ENCODE data around the gene PKIG. TPM values are rescaled to one million over a fixed set of nuclear protein-coding genes. Genes with fewer than 3 reads are reported as not detected.

The PKIG gene
- polyA plus RNA-seq, 3 donors from 2014 or later, result 1.6 to 2.6 (median 1.8) TPM

DNA sequence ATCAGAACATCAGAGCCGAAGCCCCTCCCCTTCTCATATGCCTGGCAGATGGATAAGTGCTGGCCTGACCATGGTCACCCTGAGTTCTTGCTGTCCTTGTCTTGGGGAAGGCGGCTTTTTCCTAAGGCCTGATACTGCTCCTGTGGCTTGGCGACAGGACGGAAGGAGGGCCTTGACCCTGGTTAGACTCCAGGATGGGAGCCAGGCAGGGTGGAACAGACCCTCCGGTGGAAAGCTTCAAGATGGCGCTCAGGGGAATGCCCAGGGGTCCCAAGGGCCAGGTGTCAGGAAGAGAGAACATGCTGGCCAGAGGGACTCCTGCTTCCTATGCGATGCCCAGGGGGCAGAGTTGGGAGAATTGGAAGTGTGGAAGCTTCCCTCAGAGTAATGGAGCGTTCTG is 39.6 kb downstream of the PKIG start:
- Mint-ChIP-seq H3K4me3 (no peak overlapping the region), H3K27me3 (ENCODE audit: low read depth in 3 of 3) (no peaks in the 10 kb centered on the region), H3K4me1 (peaks cover 11 to 21% of the 10 kb centered on the region in 2 donors), H3K36me3 (peaks cover 28 to 68% (median 51%) of the 10 kb centered on the region in 3 donors), H3K27ac (peak overlapping the region in 1 of 6 donors; percentile 65), H3K9me3 (peaks cover 0 to 1% (median 0%) of the 10 kb centered on the region in 6 donors)
- DNase-seq, result no peak

- Mint-ChIP-seq H3K9me3 (peaks cover 0 to 1% (median 0%) of the 10 kb centered on the region in 6 donors), H3K27ac (no peak overlapping the region), H3K36me3 (peaks cover 28 to 66% (median 50%) of the 10 kb centered on the region in 3 donors), H3K4me3 (no peak overlapping the region), H3K4me1 (peaks cover 11 to 18% of the 10 kb centered on the region in 2 donors), H3K27me3 (ENCODE audit: low read depth in 3 of 3) (no peaks in the 10 kb centered on the region)
- no peak for DNase-seq
Observed at GRCh38 chr20:44622501-44623270, 40.3 kb downstream of the PKIG start.

DNA sequence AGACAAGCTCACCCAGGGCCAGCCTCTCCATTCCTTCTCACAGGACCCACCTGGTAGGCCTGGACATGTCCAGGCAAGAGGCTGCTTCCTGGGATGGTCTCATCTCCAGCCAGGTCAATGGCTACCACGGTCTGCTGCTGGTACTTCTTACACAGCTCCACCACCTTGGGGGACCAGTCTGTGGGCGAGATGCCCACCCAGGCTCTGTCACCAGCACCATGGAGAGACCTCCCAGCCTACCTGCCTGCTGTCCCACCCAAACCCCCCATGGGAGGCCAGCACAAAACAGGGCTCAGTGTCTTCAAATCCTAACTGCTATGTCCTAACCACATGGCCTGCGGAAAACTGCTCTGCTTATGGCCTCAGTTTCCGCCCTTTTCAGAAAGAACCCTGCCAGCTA is 41.8 kb downstream of the PKIG start:
- H3K27me3 Mint-ChIP-seq (ENCODE audit: low read depth in 3 of 3), result no peaks in the 10 kb centered on the region

DNA sequence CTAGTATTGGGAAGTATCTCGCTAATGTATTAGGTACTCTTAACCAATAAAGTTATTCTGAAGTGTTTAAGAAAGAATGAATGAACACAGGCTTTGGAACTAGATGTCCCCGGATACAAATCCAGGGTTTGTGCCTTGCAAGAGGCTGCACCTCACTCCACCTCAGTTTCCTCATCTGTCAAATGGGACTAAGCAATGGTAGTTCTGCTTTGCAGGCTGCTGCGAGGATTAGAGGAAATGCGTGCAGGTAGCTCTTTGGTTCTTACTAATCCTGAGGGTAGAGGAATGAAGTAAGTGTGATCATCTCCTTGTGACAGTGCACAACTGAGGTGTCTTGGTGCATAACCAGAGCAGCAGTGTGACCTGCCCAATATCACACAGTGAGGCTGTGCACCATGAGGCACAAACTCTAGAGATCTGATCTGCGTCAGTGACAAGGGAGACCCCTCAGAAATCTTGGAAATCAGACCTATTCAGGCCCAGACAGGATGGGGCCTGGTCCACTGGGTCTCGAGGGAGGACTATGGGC is 42.4 kb downstream of the PKIG start:
- Mint-ChIP-seq H3K27me3 (ENCODE audit: low read depth in 3 of 3) (no peaks in the 10 kb centered on the region), H3K9me3 (peaks cover 0 to 1% (median 0%) of the 10 kb centered on the region in 6 donors), H3K4me3 (no peak overlapping the region), H3K36me3 (peaks cover 20 to 55% (median 42%) of the 10 kb centered on the region in 3 donors), H3K27ac (peak overlapping the region in 1 of 6 donors; percentile 58), H3K4me1 (peaks cover 2 to 6% of the 10 kb centered on the region in 2 donors)
- no peak for DNase-seq

More for the DNA sequence above, 41.8 kb downstream of the PKIG start:
- H3K4me3 Mint-ChIP-seq, result no peak overlapping the region
- DNase-seq, result no peak
- H3K4me1 Mint-ChIP-seq, result peaks cover 2 to 6% of the 10 kb centered on the region in 2 donors
- H3K36me3 Mint-ChIP-seq, result peaks cover 27 to 60% (median 48%) of the 10 kb centered on the region in 3 donors
- no peak overlapping the region for H3K27ac Mint-ChIP-seq
- H3K9me3 Mint-ChIP-seq, result peaks cover 0 to 1% (median 0%) of the 10 kb centered on the region in 6 donors

- H3K27me3 Mint-ChIP-seq (ENCODE audit: low read depth in 3 of 3), result no peaks in the 10 kb centered on the region
- no peak for DNase-seq
- H3K27ac Mint-ChIP-seq, result peak overlapping the region in 2 of 6 donors; percentile 10 to 45
- H3K4me1 Mint-ChIP-seq, result peaks cover 2% of the 10 kb centered on the region in 2 donors
- peaks cover 15 to 55% (median 40%) of the 10 kb centered on the region in 3 donors for H3K36me3 Mint-ChIP-seq
- peaks cover 0 to 1% (median 0%) of the 10 kb centered on the region in 6 donors for H3K9me3 Mint-ChIP-seq
- H3K4me3 Mint-ChIP-seq, result no peak overlapping the region
Observed at GRCh38 chr20:44625361-44625760, 43.0 kb downstream of the PKIG start.

- no peak overlapping the region for H3K4me3 Mint-ChIP-seq
Observed at GRCh38 chr20:44626278-44626677, 43.9 kb downstream of the PKIG start.

GRCh38 chr20:44627364-44628010 is 45.1 kb downstream of the PKIG start:
- Mint-ChIP-seq H3K4me3 (no peak overlapping the region), H3K27me3 (ENCODE audit: low read depth in 3 of 3) (peaks cover 0 to 3% (median 2%) of the 10 kb centered on the region in 3 donors), H3K4me1 (peaks cover 0 to 2% of the 10 kb centered on the region in 2 donors), H3K36me3 (peaks cover 14 to 41% (median 31%) of the 10 kb centered on the region in 3 donors), H3K27ac (peak overlapping the region in 2 of 6 donors; percentile 2 to 11), H3K9me3 (no peaks in the 10 kb centered on the region)
- no peak for DNase-seq

More at GRCh38 chr20:44626278-44626677, 43.9 kb downstream of the PKIG start:
- DNase-seq, result no peak
- peak overlapping the region in 3 of 6 donors; percentile 26 to 74 (median 49) for H3K27ac Mint-ChIP-seq
- H3K4me1 Mint-ChIP-seq, result peaks cover 0 to 2% of the 10 kb centered on the region in 2 donors
- H3K27me3 Mint-ChIP-seq (ENCODE audit: low read depth in 3 of 3), result no peaks in the 10 kb centered on the region
- no peaks in the 10 kb centered on the region for H3K9me3 Mint-ChIP-seq
- H3K36me3 Mint-ChIP-seq, result peaks cover 14 to 49% (median 37%) of the 10 kb centered on the region in 3 donors

DNA sequence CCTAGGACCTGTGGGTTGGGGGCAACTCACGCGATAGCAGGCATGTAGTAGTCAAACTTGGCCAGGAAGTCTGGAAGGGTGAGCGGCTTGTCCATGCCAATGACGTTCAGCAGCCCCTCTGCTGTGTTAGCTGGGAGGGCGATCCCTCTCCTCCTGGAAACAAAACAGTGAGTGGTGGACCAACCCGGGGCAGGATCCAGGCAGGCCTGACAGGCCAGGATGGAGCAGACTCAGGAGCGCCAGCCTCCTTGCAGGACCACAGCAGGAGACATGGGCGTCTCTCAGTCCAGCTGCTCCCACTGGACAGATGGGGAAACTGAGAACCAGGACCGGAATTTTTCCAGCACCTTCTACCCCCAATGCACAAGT is 46.6 kb downstream of the PKIG start:
- Mint-ChIP-seq H3K4me1 (peaks cover 0 to 4% of the 10 kb centered on the region in 2 donors), H3K36me3 (peaks cover 12 to 32% (median 18%) of the 10 kb centered on the region in 3 donors), H3K9me3 (no peaks in the 10 kb centered on the region), H3K4me3 (no peak overlapping the region), H3K27me3 (ENCODE audit: low read depth in 3 of 3) (peaks cover 0 to 4% (median 3%) of the 10 kb centered on the region in 3 donors), H3K27ac (no peak overlapping the region)
- no peak for DNase-seq

- Mint-ChIP-seq H3K4me1 (peaks cover 0 to 4% of the 10 kb centered on the region in 2 donors), H3K9me3 (no peaks in the 10 kb centered on the region), H3K27ac (peak overlapping the region in 2 of 6 donors; percentile 40 to 76), H3K27me3 (ENCODE audit: low read depth in 3 of 3) (peaks cover 0 to 4% (median 3%) of the 10 kb centered on the region in 3 donors), H3K36me3 (peaks cover 13 to 38% (median 18%) of the 10 kb centered on the region in 3 donors), H3K4me3 (no peak overlapping the region)
- no peak for DNase-seq
Observed at GRCh38 chr20:44629542-44629941, 47.2 kb downstream of the PKIG start.

GRCh38 chr20:44630297-44630696 is 47.9 kb downstream of the PKIG start:
- Mint-ChIP-seq H3K27me3 (ENCODE audit: low read depth in 3 of 3) (peaks cover 0 to 4% (median 3%) of the 10 kb centered on the region in 3 donors), H3K27ac (peak overlapping the region in 3 of 6 donors; percentile 6 to 19 (median 13))

DNA sequence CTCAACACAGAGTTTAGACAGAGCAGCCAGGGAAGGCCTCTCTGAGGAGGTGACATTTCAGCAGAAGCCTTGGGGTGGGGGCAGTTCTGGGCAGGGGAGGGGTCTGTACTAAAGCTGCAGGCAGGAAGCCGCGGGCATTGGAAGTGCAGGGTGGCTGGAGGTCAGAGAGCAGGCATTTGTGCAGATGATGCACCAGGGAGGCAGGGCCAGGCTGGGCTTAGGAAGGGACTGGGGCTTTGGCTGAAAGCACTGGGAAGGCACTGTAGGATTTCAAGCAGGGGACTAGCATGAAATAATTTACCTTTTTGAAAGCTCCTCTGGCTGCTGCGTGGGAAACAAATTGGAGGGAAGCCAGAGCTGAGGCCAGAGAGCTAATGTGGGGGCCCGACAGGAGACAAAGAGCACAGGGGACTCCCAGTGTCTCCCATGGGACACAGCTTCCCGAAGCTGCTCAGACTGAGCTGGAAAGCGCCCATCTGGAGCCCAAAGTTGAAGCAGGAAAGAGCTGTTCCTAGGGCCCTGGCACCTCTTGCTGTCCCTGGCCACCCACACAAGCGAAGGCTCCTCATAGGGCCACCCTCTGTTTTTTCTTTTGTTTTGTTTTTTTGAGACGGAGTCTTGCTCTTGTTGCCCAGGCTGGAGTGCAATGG is 49.8 kb downstream of the PKIG start:
- no peaks in the 10 kb centered on the region for H3K9me3 Mint-ChIP-seq
- peaks cover 0 to 8% of the 10 kb centered on the region in 2 donors for H3K4me1 Mint-ChIP-seq
- peak overlapping the region in 3 of 6 donors; percentile 7 to 39 (median 34) for H3K27ac Mint-ChIP-seq
- peaks cover 20 to 40% (median 26%) of the 10 kb centered on the region in 3 donors for H3K36me3 Mint-ChIP-seq
- no peak for DNase-seq
- no peak overlapping the region for H3K4me3 Mint-ChIP-seq
- H3K27me3 Mint-ChIP-seq (ENCODE audit: low read depth in 3 of 3), result peaks cover 0 to 4% (median 3%) of the 10 kb centered on the region in 3 donors

More at GRCh38 chr20:44630297-44630696, 47.9 kb downstream of the PKIG start:
- Mint-ChIP-seq H3K4me1 (peaks cover 0 to 4% of the 10 kb centered on the region in 2 donors), H3K36me3 (peaks cover 14 to 38% (median 20%) of the 10 kb centered on the region in 3 donors), H3K9me3 (no peaks in the 10 kb centered on the region), H3K4me3 (no peak overlapping the region)
- DNase-seq, result no peak

GRCh38 chr20:44633187-44633810 is 50.9 kb downstream of the PKIG start:
- Mint-ChIP-seq H3K4me1 (peaks cover 0 to 8% of the 10 kb centered on the region in 2 donors), H3K4me3 (no peak overlapping the region), H3K36me3 (peaks cover 19 to 35% (median 20%) of the 10 kb centered on the region in 3 donors), H3K27me3 (ENCODE audit: low read depth in 3 of 3) (peaks cover 0 to 4% (median 3%) of the 10 kb centered on the region in 3 donors), H3K27ac (peak overlapping the region in 3 of 6 donors; percentile 10 to 37 (median 24)), H3K9me3 (no peaks in the 10 kb centered on the region)
- DNase-seq, result no peak
